ENCODE results near the gene ACVR2B.
"Not testable (repeated sequence)": the region's sequence is repeated elsewhere in the genome, so short reads cannot be mapped to it uniquely, and the experiment has no call there.

The ACVR2B gene

GRCh38 chr3:38453075-38453912 lies at the start of gene ACVR2B:
Gene ACVR2B (plus strand): TSS chr3:38453890. CDS start chr3:38454323, 433 bp downstream.
- DNase-seq = peak in 55 of 56 donors; percentile 20 to 92 (median 76)

- DNase-seq = no peak
Observed at GRCh38 chr3:38404286-38404685, 49.4 kb upstream of the ACVR2B start.

GRCh38 chr3:38411591-38411990 lies 42.1 kb upstream of the ACVR2B start:
- DNase-seq = no peak

GRCh38 chr3:38420758-38421157 lies 32.9 kb upstream of the ACVR2B start:
- not testable (repeated sequence) for DNase-seq

- no peak for DNase-seq
Observed at GRCh38 chr3:38421679-38422336, 31.9 kb upstream of the ACVR2B start.

- DNase-seq = not testable (repeated sequence)
Observed at GRCh38 chr3:38426798-38427426, 26.8 kb upstream of the ACVR2B start.

GRCh38 chr3:38432871-38433658 lies 20.6 kb upstream of the ACVR2B start:
- not testable (repeated sequence) for DNase-seq

GRCh38 chr3:38433661-38434060 lies 20.0 kb upstream of the ACVR2B start:
- DNase-seq = not testable (repeated sequence)

- DNase-seq = not testable (repeated sequence)
Observed at GRCh38 chr3:38438436-38439069, 15.1 kb upstream of the ACVR2B start.

- not testable (repeated sequence) for DNase-seq
Observed at GRCh38 chr3:38443205-38443604, 10.5 kb upstream of the ACVR2B start.

GRCh38 chr3:38446085-38446686 lies 7.5 kb upstream of the ACVR2B start:
- DNase-seq = no peak

GRCh38 chr3:38446812-38447211 lies 6.9 kb upstream of the ACVR2B start:
- DNase-seq = no peak

- DNase-seq = no peak
Observed at GRCh38 chr3:38450853-38451252, 2.8 kb upstream of the ACVR2B start.

- peak in 2 of 56 donors; percentile 44 to 58 for DNase-seq
Observed at GRCh38 chr3:38453913-38454177, 155 bp downstream of the ACVR2B start.

GRCh38 chr3:38454178-38454883 lies 641 bp downstream of the ACVR2B start:
- DNase-seq = peak in 13 of 56 donors; percentile 23 to 73 (median 50)

- DNase-seq = peak in 45 of 56 donors; percentile 10 to 75 (median 54)
Observed at GRCh38 chr3:38454884-38455638, 1.4 kb downstream of the ACVR2B start.

- DNase-seq = peak in 5 of 56 donors; percentile 26 to 48 (median 43)
Observed at GRCh38 chr3:38455639-38456430, 2.1 kb downstream of the ACVR2B start.
